Parathyroid adenoma (tissue), 2 donors: ENCODE measurements around the gene RAPGEF4.

Experiments
- H2AFZ ChIP-seq: fragments of 300-600 bp; sonication (generic); one replicate; pipeline ENCODE4 v1.7.0; 2017; ENCODE audit warnings: antibody characterized with exemption, mild to moderate bottlenecking
- H3K27ac ChIP-seq: fragments of 300-600 bp; sonication (generic); one replicate; pipeline ENCODE4 v1.7.0; 2017
- H3K27me3 ChIP-seq: fragments of 300-600 bp; sonication (generic); one replicate; pipeline ENCODE4 v1.7.0; 2017; ENCODE audit warnings: low read length; ENCODE audit not compliant: control insufficient read depth, insufficient read depth
- H3K36me3 ChIP-seq: fragments of 300-600 bp; sonication (generic); one replicate; pipeline ENCODE4 v1.7.0; 2017; ENCODE audit warnings: low read length; ENCODE audit not compliant: control insufficient read depth, insufficient read depth
- H3K4me1 ChIP-seq: fragments of 300-600 bp; sonication (generic); one replicate; pipeline ENCODE4 v1.7.0; 2017; ENCODE audit warnings: control low read depth
- H3K4me2 ChIP-seq: fragments of 300-600 bp; sonication (generic); one replicate; pipeline ENCODE4 v1.7.0; 2017; ENCODE audit warnings: low read length
- H3K4me3 ChIP-seq: fragments of 300-600 bp; sonication (generic); one replicate; pipeline ENCODE4 v1.7.0; 2017; ENCODE audit warnings: low read depth, low read length
- H3K79me2 ChIP-seq: fragments of 300-600 bp; sonication (generic); one replicate; pipeline ENCODE4 v1.7.0; 2017; ENCODE audit warnings: control low read depth
- H3K9ac ChIP-seq: fragments of 300-600 bp; sonication (generic); one replicate; pipeline ENCODE4 v1.7.0; 2017; ENCODE audit warnings: mild to moderate bottlenecking
- H3K9me3 ChIP-seq: fragments of 300-600 bp; sonication (generic); one replicate; pipeline ENCODE4 v1.7.0; 2017; ENCODE audit warnings: low read length; ENCODE audit not compliant: control insufficient read depth
- TF ChIP-seq, protein P1 (sequence below): fragments of 300-600 bp; sonication (generic); IDR thresholded peaks from one replicate; pipeline ENCODE4 v1.7.0; 2017; ENCODE audit warnings: antibody characterized with exemption, mild to moderate bottlenecking
- donor health status: primary hyperparathyroidism.

Gene RAPGEF4

DNA sequence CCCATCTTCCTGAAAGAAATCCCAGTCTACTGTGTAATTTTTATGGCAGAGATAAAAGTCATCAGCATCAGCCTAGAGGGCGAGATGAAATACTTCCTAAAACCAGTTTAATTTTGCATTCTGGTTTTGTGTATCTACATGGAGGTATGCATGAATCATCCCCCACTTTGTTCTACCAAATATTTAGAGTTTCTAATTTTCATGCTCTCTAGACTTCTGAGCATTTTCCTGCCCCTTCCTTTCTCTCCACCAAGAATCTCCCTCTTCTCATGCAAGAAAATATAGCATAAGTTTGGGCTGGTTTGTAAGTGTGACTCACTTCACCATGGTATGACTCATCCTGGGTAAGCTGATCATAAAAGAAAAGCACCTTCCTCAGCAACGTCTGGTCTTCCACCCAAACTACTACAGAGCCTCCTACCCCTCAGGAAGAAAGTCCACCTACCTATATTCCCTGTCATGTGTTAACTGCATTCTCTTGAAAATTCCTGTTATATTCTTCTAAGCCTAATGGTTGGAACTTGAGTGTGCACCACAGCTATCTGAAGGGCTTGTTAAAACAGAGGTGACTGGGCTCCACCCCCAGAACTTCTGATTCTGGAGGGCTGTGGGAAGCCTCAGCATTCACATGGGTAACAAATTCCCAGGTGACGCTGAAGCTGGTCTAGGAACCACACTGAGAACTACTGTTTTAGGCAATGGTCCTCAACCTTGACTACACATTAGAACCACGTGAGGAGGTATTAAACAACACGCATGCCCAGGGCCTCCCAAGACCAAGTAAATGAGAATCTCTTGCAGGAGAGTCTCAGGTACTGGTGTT lies 37.4 kb upstream of the RAPGEF4 start:
- no peaks in the 10 kb centered on the region for H3K27me3 ChIP-seq
- no peaks in the 10 kb centered on the region for H3K4me1 ChIP-seq
- TF ChIP-seq, protein P1, sequence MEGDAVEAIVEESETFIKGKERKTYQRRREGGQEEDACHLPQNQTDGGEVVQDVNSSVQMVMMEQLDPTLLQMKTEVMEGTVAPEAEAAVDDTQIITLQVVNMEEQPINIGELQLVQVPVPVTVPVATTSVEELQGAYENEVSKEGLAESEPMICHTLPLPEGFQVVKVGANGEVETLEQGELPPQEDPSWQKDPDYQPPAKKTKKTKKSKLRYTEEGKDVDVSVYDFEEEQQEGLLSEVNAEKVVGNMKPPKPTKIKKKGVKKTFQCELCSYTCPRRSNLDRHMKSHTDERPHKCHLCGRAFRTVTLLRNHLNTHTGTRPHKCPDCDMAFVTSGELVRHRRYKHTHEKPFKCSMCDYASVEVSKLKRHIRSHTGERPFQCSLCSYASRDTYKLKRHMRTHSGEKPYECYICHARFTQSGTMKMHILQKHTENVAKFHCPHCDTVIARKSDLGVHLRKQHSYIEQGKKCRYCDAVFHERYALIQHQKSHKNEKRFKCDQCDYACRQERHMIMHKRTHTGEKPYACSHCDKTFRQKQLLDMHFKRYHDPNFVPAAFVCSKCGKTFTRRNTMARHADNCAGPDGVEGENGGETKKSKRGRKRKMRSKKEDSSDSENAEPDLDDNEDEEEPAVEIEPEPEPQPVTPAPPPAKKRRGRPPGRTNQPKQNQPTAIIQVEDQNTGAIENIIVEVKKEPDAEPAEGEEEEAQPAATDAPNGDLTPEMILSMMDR, result no peak
- H3K9me3 ChIP-seq, result no peaks in the 10 kb centered on the region
- H3K79me2 ChIP-seq, result no peaks in the 10 kb centered on the region
- H3K9ac ChIP-seq, result no peak overlapping the region
- H3K4me3 ChIP-seq, result no peak overlapping the region
- no peak overlapping the region for H3K4me2 ChIP-seq
- H3K36me3 ChIP-seq, result no peaks in the 10 kb centered on the region
- H3K27ac ChIP-seq, result no peak overlapping the region
- H2AFZ ChIP-seq, result no peak overlapping the region

DNA sequence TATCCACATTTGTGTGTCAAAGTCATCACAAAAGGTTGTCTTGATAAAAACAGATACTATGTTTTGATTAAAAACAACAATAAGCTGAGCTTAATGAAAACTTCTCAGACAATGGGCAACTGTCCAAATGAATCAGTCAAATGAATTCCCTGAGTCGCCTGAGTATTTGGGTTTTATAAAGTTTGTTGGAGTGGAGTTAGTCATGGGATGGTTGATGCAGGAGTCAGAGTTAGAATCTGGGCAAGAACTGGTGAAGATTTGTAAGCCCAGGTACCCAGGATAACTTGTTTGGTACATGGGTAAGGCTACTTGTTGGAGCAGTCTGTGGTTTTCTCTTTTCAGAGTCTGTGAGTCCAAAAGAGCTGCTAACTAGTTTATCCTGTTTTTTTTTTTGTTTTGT lies 34.4 kb upstream of the RAPGEF4 start:
- Histone ChIP-seq H3K4me1 (no peaks in the 10 kb centered on the region), H3K27ac (no peak overlapping the region), H3K27me3 (no peaks in the 10 kb centered on the region), H3K9ac (no peak overlapping the region), H3K9me3 (no peaks in the 10 kb centered on the region), H2AFZ (no peak overlapping the region), H3K36me3 (no peaks in the 10 kb centered on the region), H3K4me2 (no peak overlapping the region), H3K79me2 (no peaks in the 10 kb centered on the region), H3K4me3 (no peak overlapping the region)
- TF ChIP-seq, protein P1, result no peak

DNA sequence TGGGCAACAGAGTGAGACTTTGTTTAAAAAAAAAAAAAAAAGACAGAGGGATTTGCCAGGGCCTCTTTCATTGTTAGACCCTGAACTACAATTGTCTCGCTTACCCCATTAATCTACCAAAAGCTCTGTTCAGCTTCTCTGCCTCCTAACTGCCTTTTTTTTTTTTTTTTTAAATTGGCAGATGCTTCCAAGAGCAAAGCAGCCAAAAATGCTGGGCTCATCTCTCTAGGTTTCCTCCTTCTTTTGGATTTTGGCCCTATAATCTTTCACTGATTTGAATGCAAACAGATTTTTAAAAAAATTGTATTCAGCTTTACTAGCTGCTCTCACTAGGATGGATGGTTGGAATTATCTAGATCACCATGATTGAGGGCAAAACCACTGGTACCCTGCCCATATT lies 33.2 kb upstream of the RAPGEF4 start:
- Histone ChIP-seq H3K36me3 (no peaks in the 10 kb centered on the region), H3K4me2 (no peak overlapping the region), H3K9ac (no peak overlapping the region), H3K27ac (no peak overlapping the region), H3K79me2 (no peaks in the 10 kb centered on the region), H3K4me3 (no peak overlapping the region), H2AFZ (no peak overlapping the region), H3K4me1 (no peaks in the 10 kb centered on the region), H3K9me3 (no peaks in the 10 kb centered on the region), H3K27me3 (no peaks in the 10 kb centered on the region)
- TF ChIP-seq, protein P1, result no peak

DNA sequence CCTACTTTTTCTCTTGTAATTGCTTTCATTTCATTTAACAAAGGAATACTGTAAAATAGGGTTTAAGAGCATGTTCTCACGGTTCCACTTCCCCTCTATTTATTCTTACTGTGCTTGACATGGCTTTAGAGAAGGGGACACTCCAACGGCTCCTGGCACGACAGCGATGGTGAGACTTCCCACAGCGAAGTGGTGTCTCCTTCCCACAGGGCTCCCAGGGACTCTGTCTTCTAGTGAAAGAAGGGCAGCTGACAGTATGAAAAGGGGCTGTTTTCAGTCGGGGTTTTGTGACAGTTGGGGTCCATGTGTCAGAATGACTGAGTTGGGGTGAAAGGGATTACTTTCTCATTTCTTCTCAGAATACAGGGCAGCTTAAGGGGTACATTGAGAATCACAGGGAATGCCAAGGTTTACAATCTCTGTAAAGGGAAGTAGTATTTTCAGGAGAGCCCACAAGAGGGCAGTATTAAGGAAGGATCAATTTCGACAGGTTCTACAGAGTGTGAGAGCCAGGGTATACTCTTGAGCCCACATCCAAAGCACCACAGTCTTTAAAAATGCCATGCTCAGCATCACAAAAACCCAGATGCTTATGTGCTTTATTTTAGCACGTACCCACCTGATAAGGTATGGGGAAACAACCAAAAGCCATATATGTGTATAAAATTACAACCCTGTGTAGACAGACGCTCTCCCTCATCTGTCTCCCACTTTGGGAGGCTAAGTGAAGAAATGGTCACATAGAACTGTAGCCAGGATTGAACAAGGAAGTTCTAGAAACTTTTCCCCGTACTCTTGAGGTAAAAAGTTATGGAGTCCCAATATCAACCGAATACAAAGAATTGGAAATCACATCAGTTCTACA lies 31.3 kb upstream of the RAPGEF4 start:
- Histone ChIP-seq H3K27me3 (no peaks in the 10 kb centered on the region), H3K4me1 (no peaks in the 10 kb centered on the region), H3K27ac (no peak overlapping the region), H2AFZ (peak overlapping the region; percentile 16), H3K4me3 (no peak overlapping the region), H3K79me2 (no peaks in the 10 kb centered on the region), H3K36me3 (no peaks in the 10 kb centered on the region), H3K9me3 (no peaks in the 10 kb centered on the region), H3K4me2 (no peak overlapping the region), H3K9ac (no peak overlapping the region)
- TF ChIP-seq, protein P1, result peak; percentile 52
